Measurements from ENCODE around the gene SPOPL.
"Not testable (repeated sequence)": the region's sequence is repeated elsewhere in the genome, so short reads cannot be mapped to it uniquely, and the experiment has no call there.

SPOPL gene

DNA sequence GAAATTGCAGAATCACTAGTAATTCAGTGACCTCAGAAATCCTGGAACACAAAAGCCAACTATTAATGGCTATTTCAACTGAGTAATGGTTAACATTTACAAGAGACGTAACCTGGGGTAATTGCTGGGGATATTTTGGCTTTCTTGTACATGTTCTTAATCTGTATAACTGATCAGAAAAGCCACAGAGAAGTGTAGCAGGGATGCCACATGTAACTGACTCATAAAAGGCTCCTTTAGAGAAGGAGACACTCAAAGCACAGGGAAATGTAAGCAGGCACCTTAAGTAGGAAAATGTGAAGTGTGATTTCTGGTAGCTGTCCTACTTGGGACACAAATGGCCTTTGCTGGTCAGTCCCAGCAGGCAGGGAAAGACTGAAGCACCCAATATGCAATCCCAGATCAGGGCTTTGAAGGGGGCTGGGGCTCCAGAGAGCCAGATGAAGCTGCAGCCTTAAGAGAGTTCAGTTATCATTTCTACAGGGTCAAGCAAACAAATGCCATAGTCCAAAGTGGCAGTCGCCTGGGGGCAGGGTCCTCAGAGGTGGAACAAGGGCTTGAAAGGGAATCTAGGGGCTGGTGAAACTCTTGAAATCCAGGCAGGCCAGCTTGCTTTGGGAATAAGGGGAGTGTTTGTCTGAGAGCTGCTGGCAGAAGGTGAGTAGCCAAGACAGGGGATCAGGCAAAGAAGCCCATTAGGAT lies 7.2 kb upstream of the SPOPL start:
- DNase-seq (ENCODE audit: low read depth): no peak

GRCh38 chr2:138495384-138495783 lies 6.2 kb upstream of the SPOPL start:
- DNase-seq (ENCODE audit: low read depth): no peak

DNA sequence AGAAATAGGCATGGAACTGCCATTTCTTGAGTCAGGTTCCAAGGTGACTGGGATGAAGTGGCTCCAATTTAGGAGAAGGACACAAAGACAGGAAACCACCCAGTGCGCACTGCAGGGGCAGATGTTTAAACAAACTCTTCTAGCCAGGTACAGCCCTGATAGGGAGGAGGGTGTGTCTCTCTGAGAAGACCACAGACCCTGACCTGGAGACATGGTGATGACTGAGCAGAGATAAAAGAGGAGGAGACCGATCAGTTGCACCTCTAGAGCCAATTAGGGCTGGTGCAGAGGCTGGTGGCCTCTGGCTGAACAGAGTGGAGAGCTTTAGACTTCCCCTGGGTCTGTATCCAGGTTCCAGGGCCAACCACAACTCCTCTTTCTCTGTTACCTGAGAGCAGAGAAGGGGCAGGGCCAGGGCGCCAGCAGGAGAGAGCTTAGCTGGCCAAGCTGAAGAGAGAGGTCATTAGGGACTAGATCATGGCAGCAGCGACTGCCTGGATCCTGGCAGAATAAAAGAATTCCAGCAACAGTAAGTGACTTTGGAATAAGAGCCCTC lies 5.4 kb upstream of the SPOPL start:
- no peak for DNase-seq (ENCODE audit: low read depth)

GRCh38 chr2:138497294-138497693 lies 4.3 kb upstream of the SPOPL start:
- no peak for DNase-seq (ENCODE audit: low read depth)

GRCh38 chr2:138499684-138500083 lies 1.9 kb upstream of the SPOPL start:
- no peak for DNase-seq (ENCODE audit: low read depth)

- no peak for DNase-seq (ENCODE audit: low read depth)
Measured at GRCh38 chr2:138500592-138501424, 762 bp upstream of the SPOPL start.

DNA sequence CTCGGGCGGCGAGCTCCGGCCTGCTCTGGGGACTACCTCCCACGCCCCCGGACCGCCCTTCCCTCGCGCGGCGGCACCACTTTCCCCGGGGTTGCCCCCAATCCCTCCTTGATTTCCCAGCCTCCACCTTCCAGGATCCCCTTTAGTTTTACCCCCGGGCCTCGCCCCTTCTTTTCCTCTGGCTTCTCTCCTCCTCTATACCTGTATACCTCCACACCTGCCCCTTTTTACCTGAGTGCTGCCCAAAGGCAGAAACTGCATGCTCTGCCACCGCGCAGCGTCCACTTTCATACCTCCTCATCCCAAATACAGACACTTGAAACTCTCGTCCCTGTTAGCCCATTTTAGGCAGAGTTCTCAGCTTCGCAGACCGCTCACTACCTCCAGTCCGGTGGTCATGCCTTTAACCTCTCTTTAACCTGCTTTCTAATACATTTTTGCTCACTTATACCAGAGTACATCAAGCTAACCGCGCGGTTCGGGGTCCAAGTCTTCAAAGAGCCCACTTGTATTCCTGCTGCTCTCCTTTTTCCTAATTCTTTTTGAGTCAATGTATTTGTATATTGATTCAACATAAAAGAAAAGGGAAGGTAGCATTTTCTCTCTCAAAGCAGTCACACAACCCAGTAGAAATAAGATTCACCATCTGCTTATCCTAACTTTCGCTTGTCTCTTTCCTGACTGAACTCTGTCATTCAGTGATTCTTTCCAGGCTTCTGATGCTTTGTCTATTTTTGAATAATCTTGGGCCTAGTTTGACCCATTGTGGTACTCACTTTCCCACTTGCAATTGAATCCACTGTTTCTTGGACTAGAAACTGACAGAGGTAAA lies 901 bp downstream of the SPOPL start:
- no peak for DNase-seq (ENCODE audit: low read depth)

DNA sequence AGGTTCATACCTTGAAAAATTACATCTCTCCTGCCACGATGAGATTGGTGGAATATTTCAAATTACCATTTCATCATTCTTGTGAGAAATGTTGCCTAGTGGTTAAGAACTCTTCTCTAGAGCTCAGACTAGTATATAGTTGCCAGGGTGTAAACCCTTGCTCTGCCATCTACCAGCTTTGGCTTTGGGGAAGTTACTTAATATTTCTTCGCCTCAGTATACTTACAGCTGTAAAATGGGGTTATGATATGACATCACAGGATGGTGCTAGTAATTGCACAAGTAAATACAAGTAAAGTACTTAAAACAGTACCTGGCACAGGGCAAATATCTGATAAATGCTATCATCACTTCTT lies 1.5 kb downstream of the SPOPL start:
- DNase-seq (ENCODE audit: low read depth): no peak

DNA sequence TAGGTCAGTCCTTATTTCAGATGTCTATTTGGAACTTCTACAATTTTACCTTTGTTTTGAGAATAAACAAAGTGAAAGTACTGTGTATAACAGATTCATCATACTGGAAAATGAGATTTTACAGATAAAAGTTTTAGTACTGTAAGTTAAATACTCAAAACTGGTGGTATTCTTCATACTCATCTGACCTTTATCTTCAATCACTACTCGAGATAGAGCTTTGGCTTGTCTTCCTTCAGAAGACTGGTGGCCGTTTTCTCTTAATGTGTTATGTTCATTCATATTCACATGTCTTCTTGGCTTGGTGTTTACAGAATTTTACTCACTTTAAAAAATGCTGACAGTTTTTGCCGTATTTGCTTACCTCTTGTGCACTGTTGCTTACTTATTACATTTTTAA lies 2.1 kb downstream of the SPOPL start:
- no peak for DNase-seq (ENCODE audit: low read depth)

DNA sequence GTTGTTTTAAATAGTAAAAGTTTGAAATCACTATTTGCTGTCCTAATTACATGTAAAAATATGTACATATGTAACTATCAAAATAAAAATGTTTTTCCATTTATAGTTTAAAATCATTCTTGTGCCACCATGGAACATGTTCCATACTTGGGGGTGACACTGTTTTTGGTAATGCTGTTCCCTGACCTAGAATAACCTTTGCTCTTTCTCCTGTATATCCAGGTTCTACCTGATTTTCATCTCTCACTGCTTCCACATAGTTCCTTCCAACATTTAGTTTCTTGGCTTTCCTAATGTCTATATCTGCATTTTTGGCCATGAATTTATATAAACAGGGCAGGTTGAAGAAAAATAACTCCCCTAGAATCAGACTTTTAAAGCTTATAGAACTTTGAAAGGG lies 2.5 kb downstream of the SPOPL start:
- DNase-seq (ENCODE audit: low read depth): no peak

GRCh38 chr2:138504546-138505235 lies 3.1 kb downstream of the SPOPL start:
- DNase-seq (ENCODE audit: low read depth): no peak

- DNase-seq (ENCODE audit: low read depth): no peak
Measured at GRCh38 chr2:138507267-138507666, 5.7 kb downstream of the SPOPL start.

DNA sequence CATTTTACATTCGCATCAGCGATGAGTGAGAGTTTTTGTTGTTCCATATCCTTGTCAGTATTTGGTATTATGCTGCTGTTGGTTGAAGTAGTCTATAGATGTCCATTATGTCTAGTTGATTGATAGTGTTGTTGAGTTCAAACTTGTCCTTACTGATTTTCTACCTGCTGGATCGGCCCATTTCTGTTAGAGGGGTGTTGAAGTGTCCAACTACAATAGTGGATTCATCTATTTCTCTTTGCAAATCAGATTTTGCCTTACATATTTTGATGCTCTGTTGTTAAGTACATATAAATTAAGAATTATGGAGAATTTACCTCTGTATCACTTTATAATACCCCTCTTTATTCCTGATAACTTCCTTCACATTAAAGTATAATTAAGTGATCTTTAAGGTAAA lies 8.7 kb downstream of the SPOPL start:
- no peak for DNase-seq (ENCODE audit: low read depth)

- no peak for DNase-seq (ENCODE audit: low read depth)
Measured at GRCh38 chr2:138512672-138513071, 11.1 kb downstream of the SPOPL start.

DNA sequence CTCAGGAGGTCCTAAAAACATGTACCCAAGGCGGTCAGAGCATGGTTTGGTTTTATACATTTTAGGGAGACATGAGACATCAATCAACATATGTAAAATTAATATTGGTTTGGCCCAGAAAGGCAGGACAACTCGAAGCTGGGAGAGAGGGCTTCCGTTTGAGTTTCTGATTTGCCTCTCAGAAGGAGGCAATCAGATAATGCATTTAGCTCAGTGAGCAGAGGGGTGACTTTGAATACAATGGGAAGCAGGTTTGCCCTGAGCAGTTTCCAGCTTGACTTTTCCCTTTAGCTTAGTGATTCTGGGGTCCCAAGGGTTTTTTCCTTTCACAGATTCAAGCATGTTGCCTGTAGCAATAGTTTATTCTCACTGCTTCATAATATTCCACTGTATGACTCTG lies 12.6 kb downstream of the SPOPL start:
- DNase-seq (ENCODE audit: low read depth): no peak

- DNase-seq (ENCODE audit: low read depth): no peak
Measured at GRCh38 chr2:138515092-138515491, 13.5 kb downstream of the SPOPL start.

GRCh38 chr2:138516030-138516704 lies 14.6 kb downstream of the SPOPL start:
- no peak for DNase-seq (ENCODE audit: low read depth)

GRCh38 chr2:138518860-138519259 lies 17.3 kb downstream of the SPOPL start:
- no peak for DNase-seq (ENCODE audit: low read depth)

- DNase-seq (ENCODE audit: low read depth): no peak
Measured at GRCh38 chr2:138521821-138522220, 20.3 kb downstream of the SPOPL start.

- no peak for DNase-seq (ENCODE audit: low read depth)
Measured at GRCh38 chr2:138522556-138522955, 21.0 kb downstream of the SPOPL start.

DNA sequence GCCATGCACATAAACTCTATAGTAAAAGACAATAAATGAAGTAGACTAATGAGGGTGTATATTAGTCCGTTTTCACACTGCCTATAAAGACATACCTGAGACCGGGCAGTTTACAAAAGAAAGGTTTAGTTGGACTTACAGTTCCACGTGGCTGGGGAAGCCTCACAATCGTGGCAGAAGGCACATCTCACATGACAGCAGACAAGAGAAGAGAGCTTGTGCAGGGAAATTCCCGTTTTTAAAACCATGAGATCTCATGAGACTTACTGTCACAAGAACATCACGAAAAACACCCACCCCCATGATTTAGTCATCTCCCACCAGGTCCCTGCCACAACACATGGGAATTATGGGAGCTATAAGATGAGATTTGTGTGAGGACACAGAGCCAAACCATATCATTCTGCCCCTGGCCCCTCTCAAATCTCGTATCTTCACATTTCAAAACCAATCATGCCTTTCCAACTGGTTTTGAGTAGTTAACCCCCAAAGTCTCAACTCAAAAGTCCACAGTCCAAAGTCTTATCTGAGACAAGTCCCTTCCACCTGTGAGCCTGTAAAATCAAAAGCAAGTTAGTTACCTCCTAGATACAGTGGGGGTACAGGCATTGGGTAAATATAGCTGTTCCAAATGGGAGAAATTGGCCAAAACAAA lies 21.6 kb downstream of the SPOPL start:
- not testable (repeated sequence) for DNase-seq (ENCODE audit: low read depth)
